HT1080 (cell line): ENCODE measurements around the gene ZNF567. TPM values are rescaled to one million over a fixed set of nuclear protein-coding genes. Genes with fewer than 3 reads are reported as not detected.
"Not testable (repeated sequence)": the region's sequence is repeated elsewhere in the genome, so short reads cannot be mapped to it uniquely, and the experiment has no call there.

Experiments
- DNase-seq: peaks from one replicate; pipeline ENCODE4 v3.0.0-alpha.2; 2015; ENCODE audit warnings: low read depth
- polyA plus RNA-seq, 2 experiments: library from polyadenylated mRNA; depleted of rRNA; stranded (reverse); fragments of >200 nt; gene quantifications; 2 replicates each; pipeline ENCODE4 v1.2.3, GENCODE V29; 2015
- total RNA-seq: library from RNA; depleted of rRNA; stranded (reverse); fragments of >200 nt; shearing (Covaris generic); gene quantifications from 2 replicates; pipeline ENCODE4 v1.2.3, GENCODE V29; 2014; rRNA removed

Gene ZNF567
- 1.5 and 1.8 TPM in 2 replicates for total RNA-seq
- 0.96 and 1.9 TPM in 2 replicates for polyA plus RNA-seq (2015; cell fraction: cytosol; rRNA removed)
- 3.2 and 3.8 TPM in 2 replicates for polyA plus RNA-seq (2015; cell fraction: nucleus; rRNA removed)

DNA sequence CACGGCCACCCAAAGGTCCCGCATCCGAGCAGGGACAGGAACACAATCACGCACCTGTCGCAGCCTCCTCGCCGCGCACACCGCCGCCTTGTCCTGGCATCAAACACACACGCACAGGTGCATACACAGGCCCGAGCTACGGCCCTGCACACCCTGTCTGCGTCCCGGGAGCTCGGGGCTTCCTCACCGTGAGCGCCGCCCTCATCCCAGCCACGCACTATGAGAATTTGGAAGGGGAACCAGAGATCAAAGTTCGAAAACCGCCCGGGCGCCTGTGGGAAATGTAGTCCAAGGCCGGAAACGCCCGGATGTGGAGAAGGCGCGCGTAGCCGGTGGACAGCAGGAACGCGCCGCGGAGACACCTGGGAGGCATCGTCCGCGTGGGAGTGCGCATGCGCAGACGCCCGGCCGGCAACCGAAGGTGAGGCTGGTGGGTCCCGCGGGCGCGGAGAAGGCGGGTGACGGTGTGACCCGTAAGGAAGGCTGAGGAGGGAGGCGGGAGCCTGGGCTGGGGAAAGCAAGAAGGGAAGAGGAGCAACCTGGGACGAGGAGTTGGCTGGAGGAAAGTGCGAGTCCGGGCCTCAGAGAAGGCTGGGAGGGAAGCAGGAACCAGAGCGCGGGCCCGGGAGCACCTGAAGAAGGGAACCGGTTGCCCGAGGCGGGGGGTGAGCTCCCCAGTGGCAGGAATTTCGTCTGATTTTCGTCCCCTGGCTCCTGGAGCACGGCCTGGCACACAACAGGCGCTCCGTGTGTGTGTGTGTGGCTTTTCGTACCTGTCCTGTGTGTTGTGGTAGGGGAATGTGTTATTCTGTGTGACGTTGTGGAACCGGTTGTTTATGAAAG, at the start of gene ZNF567:
ZNF567 (plus strand) TSS at position 399 of the 843 bp plus-strand sequence. CDS start 7,256 bp downstream, outside the sequence.
- DNase-seq, result peak; percentile 82

DNA sequence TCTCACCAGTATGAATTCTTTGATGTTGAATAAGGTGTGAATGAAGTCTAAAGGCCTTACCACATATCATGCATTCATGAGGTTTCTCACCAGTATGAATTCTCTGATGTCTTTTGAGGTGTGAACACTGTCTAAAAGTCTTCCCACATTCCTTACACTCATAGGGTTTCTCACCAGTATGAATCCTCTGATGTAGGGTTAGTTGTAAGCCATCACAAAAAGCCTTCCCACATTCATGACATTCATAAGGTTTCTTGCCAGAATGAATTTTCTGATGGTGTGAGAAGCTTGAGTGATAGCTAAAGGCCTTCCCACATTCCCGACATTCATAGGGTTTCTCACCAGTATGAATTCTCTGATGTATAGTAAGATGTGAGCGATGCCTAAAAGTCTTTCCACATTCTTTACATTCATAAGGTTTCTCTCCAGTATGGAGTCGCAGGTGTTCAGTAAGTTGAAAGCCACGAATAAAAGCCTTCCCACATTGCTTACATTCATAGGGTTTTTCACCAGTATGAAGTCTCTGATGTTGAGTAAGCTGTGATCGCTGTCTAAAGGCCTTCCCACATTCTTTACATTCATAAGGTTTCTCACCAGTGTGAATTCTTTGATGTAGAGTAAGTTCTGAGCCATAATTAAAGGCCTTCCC, 48.4 kb upstream of the ZNF567 start:
- DNase-seq, result no peak

DNA sequence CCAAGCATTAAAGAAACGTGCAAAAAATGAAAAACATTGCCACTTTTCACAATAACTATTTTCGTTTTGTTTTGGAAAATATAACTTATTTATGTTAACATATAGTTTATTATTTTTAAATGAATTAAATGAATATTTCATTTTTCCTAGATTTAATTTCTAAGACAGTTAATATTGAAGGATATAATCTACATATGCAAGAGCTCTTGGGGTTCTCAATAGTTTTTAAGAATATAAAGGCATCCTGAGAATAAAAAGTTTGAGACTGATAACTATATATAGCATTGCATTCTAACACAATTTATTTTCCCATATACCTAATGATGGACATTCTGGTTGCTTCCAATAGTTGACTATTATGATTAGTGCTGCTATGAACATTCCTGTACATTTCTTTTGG, 40.7 kb upstream of the ZNF567 start:
- no peak for DNase-seq

DNA sequence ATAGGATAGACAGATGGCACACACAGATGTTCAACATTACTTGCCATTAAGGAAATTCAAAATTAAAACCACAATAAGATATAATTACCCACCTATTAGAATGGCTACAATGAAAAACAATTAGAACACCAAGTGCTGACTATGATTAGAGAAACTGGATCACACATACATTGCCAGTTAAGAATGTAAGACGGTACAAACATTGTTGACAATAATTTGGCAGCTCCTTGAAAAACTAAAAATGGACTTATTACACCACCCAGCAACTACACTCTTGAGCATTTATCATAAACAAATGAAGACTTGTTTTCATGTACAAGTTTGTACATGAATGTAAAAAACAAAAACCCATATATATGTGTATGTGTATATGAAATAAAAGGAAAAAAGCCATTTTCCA, 34.5 kb upstream of the ZNF567 start:
- DNase-seq, result no peak

DNA sequence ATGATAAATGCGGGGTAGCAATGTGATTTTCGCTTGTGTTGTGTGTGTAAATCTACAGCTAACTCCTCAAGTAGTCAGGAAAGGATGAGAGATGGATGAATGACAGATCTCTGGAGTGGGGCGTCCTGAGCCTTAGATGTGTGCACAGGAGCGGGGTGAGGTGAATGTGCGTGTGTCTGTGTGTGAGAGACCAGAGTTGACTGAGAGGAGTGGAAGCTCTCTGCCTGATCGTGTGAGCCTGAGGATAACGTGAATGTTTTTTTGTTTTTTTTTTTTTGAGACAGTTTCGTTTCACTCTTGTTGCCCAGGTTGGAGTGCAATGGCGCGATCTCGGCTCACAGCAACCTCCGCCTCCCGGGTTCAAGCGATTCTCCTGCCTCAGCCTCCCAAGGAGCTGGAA, 21.6 kb upstream of the ZNF567 start:
- no peak for DNase-seq

DNA sequence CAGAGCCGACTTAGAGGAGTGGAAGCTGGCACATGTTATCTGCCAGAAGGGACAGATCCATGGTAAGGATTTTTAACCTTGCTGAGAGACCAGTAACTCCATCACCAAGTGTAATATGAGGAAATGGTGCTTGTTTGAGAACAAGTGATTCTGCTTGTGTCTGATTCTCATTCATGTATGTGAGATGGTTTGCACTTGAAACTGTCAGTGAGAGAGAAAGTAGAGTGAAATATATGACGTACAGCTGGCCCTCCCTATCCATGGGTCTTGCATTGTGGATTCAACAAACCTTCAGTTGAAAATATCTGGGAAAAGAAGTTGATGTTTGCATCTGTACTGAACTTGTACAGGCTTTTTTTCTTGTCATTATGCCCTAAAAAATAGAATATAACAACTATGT, 18.8 kb upstream of the ZNF567 start:
- no peak for DNase-seq

DNA sequence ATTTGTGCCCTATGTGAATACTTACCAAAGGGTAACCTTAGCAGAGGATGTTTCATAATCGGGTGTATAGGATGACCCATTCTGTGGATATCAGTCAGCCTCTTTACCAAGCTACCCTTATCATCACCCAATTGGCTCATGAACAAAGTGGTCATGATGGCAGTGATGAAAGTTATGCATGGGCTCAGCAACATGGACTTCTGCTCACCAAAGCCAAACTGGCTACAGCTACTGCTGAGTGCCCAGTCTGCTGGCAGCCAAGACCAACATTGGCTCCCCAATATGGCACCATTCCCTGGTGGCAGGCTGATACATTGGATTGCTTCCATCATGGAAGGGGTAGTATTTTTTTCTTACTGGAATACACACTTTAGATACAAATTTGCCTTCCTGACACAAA, 15.0 kb upstream of the ZNF567 start:
- no peak for DNase-seq

DNA sequence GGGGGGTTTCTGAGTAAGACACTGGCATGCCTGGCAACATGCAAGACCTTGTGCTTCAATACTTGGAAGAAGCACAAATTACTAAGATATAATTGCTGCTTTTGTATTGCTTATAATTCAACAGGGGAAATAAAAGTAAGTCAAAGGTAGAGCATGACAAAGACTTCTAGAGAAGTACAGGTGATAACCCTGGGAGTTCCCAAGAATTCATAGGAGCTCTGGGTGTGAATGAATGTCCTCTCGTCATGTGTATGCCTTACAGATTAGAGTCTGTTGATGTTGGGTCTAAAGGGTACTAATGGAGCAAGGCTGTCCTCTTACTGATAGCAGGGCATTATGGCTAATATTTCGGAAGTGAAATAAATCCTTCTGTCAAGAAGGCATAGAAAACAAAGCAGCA, 13.2 kb upstream of the ZNF567 start:
- DNase-seq, result no peak

DNA sequence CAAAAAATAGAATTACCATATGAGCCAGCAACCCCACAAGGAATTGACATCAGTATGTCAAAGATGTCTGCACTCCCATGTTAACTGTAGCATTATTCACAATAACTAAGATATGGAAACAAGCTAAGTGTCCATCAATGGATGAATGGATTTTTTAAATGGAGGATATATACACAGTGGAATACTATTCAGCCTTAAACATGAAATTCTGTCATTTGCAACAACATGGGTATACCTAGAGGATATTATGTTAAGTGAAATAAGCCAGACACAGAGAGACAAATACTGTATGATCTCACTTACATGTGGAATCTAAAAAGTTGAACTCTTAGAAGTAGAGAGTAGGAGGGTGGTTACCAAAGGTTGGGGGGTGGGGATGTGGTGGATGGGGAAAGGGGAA, 8.0 kb upstream of the ZNF567 start:
- no peak for DNase-seq

DNA sequence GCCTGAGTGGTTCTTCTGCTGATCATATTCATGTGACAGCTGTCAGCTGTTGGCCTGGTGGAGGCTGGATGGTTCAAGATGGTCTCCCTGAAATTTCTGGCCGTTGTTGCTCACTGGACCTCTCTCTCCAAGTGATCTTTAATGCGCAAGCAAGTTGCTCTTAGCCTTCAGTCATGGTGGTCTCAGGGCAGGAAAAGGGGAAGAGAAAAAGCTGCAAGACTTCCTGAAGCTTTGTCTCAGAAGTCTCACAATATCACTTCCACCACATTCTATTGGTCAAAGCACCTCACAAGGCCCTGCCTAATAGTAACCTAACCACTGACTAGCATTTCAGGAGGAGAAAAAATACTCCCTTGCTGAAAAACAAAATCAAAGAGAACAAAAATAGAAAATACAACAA, 1.6 kb upstream of the ZNF567 start:
- DNase-seq, result no peak

DNA sequence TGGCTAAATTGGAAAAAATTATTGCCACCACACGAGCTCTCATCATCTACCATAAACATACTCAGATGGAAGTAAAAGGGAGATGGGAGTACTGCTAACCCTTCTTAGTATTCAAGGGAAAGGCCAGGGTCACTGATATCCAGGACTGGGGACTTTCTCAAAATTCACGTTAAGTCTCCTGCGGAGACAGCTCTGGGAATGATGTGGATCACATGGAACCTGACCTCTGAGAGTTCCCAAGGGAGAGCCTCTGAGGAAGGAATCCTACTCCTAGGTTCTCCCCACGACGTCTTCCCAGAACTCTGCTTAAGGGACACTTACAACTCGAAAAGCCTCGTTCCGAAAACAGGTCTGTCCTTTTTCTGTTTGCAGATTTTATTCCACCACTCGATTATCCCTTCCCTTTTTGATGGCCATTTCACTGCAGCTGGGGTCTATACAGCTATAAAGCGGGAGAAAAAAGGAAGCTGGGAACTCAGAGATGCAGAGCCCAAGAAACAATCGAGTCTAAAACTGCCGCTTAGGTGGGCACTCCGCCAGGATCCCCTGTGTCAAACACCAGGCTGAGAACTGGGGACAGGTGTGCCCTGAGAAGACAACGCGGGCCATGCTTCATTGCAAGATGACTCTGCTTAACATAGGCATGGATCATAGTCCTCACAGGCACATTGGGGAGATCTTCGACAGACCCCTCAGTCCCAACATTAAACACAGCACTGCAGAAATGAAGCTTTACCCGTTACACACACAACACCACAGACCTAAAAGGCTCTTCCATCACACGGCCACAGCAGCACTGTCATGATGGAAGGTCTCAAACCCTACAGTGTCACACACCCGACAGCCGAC, 823 bp upstream of the ZNF567 start:
- no peak for DNase-seq

DNA sequence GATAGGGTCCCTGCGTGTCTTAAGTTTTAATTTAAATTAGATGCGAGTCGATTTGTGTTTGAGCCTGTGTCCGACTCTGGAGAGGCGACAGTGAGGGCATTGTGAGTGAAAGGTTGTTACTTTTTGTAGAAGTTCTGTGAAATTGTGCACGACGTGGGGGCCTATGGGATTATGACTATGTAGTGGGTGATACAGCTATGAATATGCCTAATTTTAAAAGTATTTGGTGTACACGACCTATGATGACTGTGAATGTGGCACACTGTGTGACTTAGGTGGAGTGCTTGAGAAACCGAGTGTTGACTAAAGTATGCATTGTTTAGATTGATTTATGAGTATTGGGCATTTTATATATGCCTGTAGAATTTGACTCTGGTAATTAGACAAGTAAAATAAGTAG, 646 bp downstream of the ZNF567 start:
- no peak for DNase-seq

DNA sequence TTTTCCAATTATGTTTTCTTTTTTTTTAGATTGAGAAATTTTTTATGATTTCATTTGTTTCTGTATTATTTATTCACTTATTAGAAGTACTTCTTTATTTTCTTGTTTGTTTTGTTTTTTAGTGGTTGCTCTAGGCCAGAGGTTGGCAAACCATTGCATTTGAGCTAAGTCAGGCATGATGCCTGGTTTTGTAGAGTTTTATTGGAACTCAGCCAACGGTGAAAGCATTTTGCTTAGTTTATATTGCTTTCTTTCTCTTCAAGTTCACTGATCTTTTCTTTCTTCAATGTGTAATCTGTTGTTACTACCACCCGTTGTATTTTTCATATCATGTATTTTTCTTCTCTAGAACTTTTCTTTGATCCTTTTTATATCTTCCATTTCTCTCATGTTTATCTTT, 19.7 kb downstream of the ZNF567 start:
- DNase-seq, result no peak

DNA sequence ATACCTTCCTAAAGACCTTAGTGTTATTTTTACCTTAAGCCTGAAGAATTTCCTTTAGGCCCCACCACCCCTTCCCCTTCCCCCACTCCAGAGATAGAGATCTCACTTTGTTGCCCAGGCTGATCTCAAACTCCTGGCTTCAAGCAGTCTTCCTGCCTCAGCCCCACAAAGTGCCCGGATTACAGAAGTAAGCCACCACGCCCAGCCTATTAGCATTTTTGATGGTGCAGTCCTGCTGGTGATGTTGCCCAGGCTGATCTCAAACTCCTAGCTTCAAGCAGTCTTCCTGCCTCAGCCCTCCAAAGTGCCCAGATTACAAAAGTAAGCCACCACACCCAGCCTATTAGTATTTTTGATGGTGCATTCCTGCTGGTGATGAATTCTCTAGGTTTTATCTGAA, 22.0 kb downstream of the ZNF567 start:
- no peak for DNase-seq

DNA sequence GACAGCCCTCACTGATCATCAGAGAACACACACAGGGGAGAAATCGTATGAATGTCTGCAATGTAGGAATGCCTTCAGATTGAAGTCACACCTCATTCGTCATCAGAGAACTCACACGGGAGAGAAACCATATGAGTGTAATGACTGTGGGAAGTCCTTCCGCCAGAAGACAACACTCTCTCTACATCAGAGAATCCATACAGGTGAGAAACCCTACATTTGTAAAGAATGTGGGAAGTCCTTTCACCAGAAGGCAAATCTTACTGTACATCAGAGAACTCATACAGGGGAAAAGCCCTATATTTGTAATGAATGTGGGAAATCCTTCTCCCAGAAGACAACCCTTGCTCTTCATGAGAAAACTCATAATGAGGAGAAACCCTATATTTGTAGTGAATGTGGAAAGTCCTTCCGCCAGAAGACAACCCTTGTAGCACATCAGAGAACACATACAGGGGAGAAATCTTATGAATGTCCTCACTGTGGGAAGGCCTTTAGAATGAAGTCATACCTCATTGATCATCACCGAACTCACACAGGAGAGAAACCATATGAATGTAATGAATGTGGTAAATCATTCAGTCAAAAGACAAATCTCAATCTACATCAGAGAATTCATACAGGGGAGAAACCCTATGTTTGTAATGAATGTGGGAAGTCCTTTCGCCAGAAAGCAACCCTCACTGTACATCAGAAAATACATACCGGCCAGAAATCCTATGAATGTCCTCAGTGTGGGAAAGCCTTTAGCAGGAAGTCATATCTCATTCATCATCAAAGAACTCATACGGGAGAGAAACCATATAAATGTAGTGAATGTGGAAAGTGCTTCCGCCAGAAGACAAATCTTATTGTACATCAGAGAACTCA, 32.5 kb downstream of the ZNF567 start:
- no peak for DNase-seq

DNA sequence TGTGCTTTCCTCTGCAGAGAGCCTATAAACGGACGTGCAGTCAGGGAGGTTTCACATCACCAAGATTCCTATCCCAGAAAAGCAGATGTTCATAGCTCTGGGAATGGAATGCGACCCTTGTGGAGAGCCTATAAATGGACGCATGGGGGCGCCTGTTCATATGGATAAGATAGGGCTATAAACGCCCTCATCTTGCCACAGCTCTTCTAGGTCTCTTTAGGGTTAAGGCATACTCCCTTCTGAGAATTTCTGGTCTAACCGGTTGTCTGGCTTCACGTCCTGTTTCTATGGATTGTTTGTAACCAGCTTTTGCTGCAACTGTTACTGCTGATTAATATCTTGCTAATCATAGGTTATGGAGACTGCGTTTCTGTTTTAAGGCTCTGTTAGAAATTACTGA, 48.8 kb downstream of the ZNF567 start:
- not testable (repeated sequence) for DNase-seq

DNA sequence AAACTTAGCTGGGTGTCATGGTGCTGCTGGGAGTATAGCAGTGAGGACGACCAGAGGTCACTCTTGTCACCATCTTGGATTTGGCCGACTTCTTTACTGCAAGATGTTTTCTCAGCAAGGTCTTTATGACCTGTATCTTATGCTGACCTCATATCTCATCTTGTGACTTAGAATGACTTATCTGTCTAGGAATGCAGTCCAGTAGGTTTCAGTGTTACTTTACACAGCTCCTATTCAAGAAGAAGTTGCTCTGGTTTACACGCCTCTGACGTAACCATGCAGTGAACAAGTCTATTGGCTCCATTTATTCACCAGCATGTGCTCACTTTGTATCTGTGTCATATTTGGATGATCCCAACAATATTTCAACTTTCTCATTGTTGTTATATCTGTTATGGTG, 58.5 kb downstream of the ZNF567 start:
- DNase-seq, result no peak

DNA sequence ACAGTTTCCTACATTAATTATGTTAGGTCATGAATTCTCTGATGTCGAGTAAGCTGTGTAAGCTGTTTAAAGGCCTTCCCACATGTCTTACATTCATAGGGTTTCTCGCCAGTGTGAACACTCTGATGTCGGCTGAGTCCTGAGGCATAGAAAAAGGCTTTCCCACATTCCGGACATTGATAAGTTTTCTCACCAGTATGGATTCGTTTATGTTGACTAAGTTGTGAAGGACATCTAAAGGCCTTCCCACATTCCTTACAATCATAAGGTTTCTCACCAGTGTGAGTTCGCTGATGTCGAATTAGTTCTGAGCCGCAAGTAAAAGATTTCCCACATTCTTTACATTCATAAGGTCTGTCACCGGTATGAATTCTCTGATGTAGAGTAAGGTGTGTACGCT, 60.3 kb downstream of the ZNF567 start:
- DNase-seq, result no peak

DNA sequence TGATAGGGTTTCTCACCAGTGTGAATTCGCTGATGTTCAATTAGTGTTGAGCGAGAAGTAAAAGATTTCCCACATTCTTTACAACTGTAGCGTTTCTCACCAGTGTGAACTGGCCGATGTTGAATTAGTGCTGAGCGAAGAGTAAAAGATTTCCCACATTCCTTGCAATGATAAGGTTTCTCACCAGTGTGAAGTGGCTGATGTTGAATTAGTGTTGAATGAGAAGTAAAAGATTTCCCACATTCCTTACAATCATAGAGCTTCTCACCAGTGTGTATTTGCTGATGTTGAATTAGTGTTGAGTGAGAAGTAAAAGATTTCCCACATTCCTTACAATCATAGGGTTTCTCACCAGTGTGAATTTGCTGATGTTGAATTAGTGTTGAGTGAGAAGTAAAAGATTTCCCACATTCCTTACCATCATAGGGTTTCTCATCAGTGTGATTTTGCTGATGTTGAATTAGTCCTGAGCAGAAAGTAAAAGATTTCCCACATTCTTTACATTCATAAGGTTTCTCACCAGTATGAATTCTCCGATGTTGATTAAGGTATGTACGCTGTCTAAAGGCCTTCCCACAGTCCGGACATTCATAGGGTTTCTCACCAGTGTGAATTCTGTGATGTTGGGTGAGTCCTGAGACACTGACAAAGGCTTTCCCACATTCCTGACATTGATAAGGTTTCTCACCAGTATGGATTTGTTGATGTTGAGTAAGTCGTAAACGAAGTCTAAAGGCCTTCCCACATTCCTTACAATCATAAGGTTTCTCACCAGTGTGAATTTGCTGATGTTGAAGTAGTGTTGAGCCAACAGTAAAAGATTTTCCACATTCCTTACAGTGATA, 61.2 kb downstream of the ZNF567 start:
- DNase-seq, result no peak

DNA sequence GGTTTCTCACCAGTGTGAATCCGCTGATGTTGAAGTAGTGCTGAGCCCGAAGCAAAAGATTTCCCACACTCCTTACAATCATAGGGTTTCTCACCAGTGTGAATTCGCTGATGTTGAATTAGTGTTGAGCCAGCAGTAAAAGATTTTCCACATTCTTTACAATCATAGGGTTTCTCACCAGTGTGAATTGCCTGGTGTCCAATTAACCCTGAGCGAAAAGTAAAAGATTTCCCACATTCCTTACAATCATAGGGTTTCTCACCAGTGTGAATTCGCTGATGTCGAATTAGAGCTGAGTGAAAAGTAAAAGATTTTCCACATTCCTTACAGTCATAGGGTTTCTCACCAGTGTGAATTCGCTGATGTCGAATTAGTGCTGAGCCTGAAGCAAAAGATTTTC, 62.2 kb downstream of the ZNF567 start:
- DNase-seq, result not testable (repeated sequence)
